ENCODE data around the gene DDX25.

Gene DDX25

GRCh38 chr11:125977333-125977732, 73.0 kb downstream of the DDX25 start:
- no peak for DNase-seq (ENCODE audit: low read depth)

DNA sequence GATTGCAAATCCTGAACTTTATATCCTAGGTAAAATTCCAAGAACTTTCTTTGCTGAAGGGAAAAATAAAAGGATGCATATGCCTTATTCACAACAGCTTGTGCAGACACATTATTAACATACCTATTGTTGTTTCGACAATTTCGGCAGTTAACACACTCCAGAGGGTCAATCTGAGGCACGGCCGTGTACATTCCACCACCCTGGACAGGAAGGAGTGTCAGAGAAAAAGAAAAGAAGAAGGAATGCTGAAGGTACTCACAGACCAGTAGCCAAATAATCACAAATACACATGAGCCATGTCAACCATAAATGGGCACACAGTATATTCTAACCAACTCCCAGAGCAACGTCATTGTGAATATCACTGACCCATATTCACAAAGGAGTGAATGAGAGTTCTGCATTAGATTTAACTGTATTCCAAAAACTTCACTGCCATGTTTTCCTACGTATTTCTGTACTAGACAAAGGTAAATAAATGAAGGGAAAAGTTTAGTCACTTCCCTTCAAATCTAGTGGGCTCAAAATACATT, 73.9 kb downstream of the DDX25 start:
- DNase-seq (ENCODE audit: low read depth): no peak
